PC-9 (cell line): Measurements from ENCODE around the gene AGTPBP1.

Experiments used
- CTCF ChIP-seq: fragments of 200-600 bp; sonication (generic); conservative IDR thresholded peaks from 2 replicates; pipeline ENCODE4 v1.6.1; 2017; ENCODE audit warnings: mixed run types, antibody characterized with exemption, mild to moderate bottlenecking, moderate library complexity
- EZH2 ChIP-seq: fragments of 200-600 bp; sonication (generic); IDR thresholded peaks from 2 replicates; pipeline ENCODE4 v1.8.0; 2017; ENCODE audit warnings: antibody characterized with exemption, low read depth

- TF ChIP-seq CTCF, result no peak
- no peak for TF ChIP-seq EZH2
Measured at GRCh38 chr9:85713897-85714296, 27.9 kb downstream of the AGTPBP1 start.
